ENCODE data around the gene DNAH7.

DNAH7 gene

DNA sequence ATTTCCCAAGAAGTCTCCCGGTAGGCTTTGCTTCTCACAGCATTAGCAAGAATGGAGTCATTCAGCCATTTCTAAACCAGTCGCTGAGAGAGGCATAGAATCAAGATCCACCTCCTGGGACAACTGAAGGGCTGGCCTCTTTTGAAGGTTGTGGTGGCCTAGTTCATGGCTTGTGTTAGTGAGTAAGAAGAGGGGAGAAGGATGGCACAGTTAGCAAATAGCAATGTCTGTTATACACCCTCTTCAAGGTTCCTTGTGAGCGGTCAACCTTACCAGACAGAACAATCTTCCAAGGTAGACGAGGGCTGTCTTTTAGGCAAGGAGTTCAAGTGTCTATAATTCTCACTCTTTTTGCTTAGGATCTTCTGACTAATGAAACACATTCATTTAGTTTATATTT, 35.4 kb upstream of the DNAH7 start:
- TF ChIP-seq CTCF (conservative IDR thresholded peaks at IDR 0.05; ENCODE audit: low read depth, low read length), result no peak
- no peak for DNase-seq (ENCODE audit: low read depth)
- no peak overlapping the region for H3K4me3 ChIP-seq (ENCODE audit: low read length)

DNA sequence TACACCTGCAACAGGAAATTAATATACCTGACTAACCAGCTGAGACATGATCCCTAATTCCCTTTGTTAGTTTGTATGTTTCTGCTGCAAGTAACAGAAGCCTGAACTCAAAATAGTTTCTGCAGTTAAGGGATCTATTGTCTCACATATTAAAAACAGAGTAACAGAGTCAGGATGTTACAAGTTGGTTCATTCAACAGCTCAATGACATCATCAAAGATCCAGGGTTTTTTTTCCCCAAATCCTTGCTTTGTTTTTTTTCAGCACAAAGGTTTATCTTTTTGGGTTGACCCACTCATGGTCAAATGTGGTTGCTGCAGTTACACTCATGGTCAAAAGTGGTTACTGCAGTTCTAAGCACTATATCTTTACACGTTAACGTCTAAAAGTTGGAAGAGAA, 35.0 kb upstream of the DNAH7 start:
- no peak overlapping the region for H3K4me3 ChIP-seq (ENCODE audit: low read length)
- DNase-seq (ENCODE audit: low read depth), result no peak
- TF ChIP-seq CTCF (conservative IDR thresholded peaks at IDR 0.05; ENCODE audit: low read depth, low read length), result no peak

GRCh38 chr2:196101325-196101991, 32.8 kb upstream of the DNAH7 start:
- H3K4me3 ChIP-seq (ENCODE audit: low read length), result no peak overlapping the region
- TF ChIP-seq CTCF (conservative IDR thresholded peaks at IDR 0.05; ENCODE audit: low read depth, low read length), result no peak
- no peak for DNase-seq (ENCODE audit: low read depth)

GRCh38 chr2:196099916-196100315, 31.3 kb upstream of the DNAH7 start:
- no peak overlapping the region for H3K4me3 ChIP-seq (ENCODE audit: low read length)
- no peak for TF ChIP-seq CTCF (conservative IDR thresholded peaks at IDR 0.05; ENCODE audit: low read depth, low read length)
- DNase-seq (ENCODE audit: low read depth), result no peak

- no peak overlapping the region for H3K4me3 ChIP-seq (ENCODE audit: low read length)
- TF ChIP-seq CTCF (conservative IDR thresholded peaks at IDR 0.05; ENCODE audit: low read depth, low read length), result no peak
- no peak for DNase-seq (ENCODE audit: low read depth)
Observed at GRCh38 chr2:196097864-196098660, 29.4 kb upstream of the DNAH7 start.

GRCh38 chr2:196096982-196097745, 28.5 kb upstream of the DNAH7 start:
- DNase-seq (ENCODE audit: low read depth), result no peak
- H3K4me3 ChIP-seq (ENCODE audit: low read length), result no peak overlapping the region
- no peak for TF ChIP-seq CTCF (conservative IDR thresholded peaks at IDR 0.05; ENCODE audit: low read depth, low read length)

All from retinal pigment epithelial cell (primary cell).